ENCODE measurements around the gene NLK. TPM values are rescaled to one million over a fixed set of nuclear protein-coding genes. Genes with fewer than 3 reads are reported as not detected.

The NLK gene
- total RNA-seq, 1 experiment from 2014 or later, result 12.8 TPM

DNA sequence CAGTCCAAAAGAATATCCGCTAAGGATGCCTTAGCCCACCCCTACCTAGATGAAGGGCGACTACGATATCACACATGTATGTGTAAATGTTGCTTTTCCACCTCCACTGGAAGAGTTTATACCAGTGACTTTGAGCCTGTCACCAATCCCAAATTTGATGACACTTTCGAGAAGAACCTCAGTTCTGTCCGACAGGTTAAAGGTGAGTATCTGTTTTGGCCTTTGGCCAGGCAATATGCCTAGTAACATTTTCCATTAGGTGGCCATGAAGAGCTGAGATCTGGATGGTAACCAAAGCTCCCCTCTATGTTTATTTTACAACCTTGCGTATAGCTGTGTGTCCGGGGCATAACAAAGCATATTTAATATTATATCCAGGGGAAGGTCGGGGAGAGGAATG lies 148.5 kb downstream of the NLK start (continued):
- no peak for TF ChIP-seq SRF (IDR thresholded peaks at IDR 0.05; ENCODE audit: low read depth)
- TF ChIP-seq, protein P1, sequence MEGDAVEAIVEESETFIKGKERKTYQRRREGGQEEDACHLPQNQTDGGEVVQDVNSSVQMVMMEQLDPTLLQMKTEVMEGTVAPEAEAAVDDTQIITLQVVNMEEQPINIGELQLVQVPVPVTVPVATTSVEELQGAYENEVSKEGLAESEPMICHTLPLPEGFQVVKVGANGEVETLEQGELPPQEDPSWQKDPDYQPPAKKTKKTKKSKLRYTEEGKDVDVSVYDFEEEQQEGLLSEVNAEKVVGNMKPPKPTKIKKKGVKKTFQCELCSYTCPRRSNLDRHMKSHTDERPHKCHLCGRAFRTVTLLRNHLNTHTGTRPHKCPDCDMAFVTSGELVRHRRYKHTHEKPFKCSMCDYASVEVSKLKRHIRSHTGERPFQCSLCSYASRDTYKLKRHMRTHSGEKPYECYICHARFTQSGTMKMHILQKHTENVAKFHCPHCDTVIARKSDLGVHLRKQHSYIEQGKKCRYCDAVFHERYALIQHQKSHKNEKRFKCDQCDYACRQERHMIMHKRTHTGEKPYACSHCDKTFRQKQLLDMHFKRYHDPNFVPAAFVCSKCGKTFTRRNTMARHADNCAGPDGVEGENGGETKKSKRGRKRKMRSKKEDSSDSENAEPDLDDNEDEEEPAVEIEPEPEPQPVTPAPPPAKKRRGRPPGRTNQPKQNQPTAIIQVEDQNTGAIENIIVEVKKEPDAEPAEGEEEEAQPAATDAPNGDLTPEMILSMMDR (IDR thresholded peaks at IDR 0.05 in 2 of 3, conservative IDR thresholded peaks at IDR 0.05 in 1 of 3; ENCODE audit: borderline replicate concordance in 1 of 3, insufficient read depth in 1 of 3, low read depth in 2 of 3, low read length in 2 of 3), result no peak
- no peak for TF ChIP-seq JUND (IDR thresholded peaks at IDR 0.05)
- TF ChIP-seq SP1 (IDR thresholded peaks at IDR 0.05; ENCODE audit: low read depth), result no peak
- no peak for TF ChIP-seq POLR2A (IDR thresholded peaks at IDR 0.05; ENCODE audit: borderline replicate concordance, extremely low read depth, insufficient read depth, insufficient read length)

DNA sequence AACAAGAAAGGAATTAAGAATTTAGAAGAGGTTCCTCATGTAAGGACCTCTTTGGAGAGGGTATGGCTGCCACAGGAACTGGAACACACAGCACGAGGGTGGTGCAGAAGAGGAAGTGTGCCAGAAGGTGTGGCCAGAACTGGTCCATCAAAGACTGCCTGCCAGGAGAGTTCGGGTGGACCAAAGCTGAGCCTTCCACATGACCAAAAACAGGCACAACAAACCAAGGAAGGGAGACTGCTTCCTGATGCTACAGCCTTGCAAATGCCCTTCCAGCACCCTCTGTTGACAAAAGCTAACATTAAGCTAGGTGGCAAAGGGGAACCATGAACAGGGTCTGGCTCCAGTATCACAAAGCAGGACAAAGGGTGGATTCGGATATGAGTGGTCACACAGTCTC lies 150.8 kb downstream of the NLK start:
- H3K36me3 ChIP-seq (ENCODE audit: control insufficient read depth in 1 of 2, insufficient read depth in 2 of 2, low read length in 2 of 2), result no peaks in the 10 kb centered on the region; a peak in 2 of 4 replicates
- ChIA-PET RAD21 (ENCODE audit: low non-redundant PET in 1 of 2, low total read pairs in 2 of 2, uncharacterized antibody in 2 of 2, unreplicated experiment in 2 of 2) (no interaction called here), CTCF (no interaction called here), POLR2A (no interaction called here)
- H3K27ac ChIP-seq (ENCODE audit: low read depth, low read length), result no peak overlapping the region
- H3K4me2 ChIP-seq (ENCODE audit: low read length), result no peak overlapping the region
- H3K27me3 ChIP-seq (ENCODE audit: insufficient read depth, low read length), result no peaks in the 10 kb centered on the region
- H4K20me1 ChIP-seq (ENCODE audit: insufficient read depth), result no peaks in the 10 kb centered on the region
- H3K9ac ChIP-seq (ENCODE audit: low read length), result no peak overlapping the region
- no peaks in the 10 kb centered on the region for H3K9me3 ChIP-seq (ENCODE audit: control insufficient read depth in 1 of 2, insufficient read depth in 1 of 2, low read depth in 1 of 2, low read length in 2 of 2)
- no peaks in the 10 kb centered on the region for H3K79me2 ChIP-seq (ENCODE audit: insufficient read depth, low read length)
- no peaks in the 10 kb centered on the region for H3K4me1 ChIP-seq (ENCODE audit: control insufficient read depth in 1 of 2, insufficient read depth in 2 of 2, low read length in 2 of 2)
- intact Hi-C loops (cut with micrococcal nuclease), result no loop called here
- H3K9me2 ChIP-seq (ENCODE audit: insufficient read depth), result no peaks in the 10 kb centered on the region
- no peak overlapping the region for H3K4me3 ChIP-seq (replicated peaks in 1 of 2; ENCODE audit: low read depth in 1 of 2, low read length in 2 of 2)
- DNase-seq (ENCODE audit: low read depth, low spot score), result no peak
- no peak overlapping the region for H2AFZ ChIP-seq (ENCODE audit: low read depth, low read length, poor library complexity, severe bottlenecking)
- no peak for ATAC-seq
- BruUV-seq (replicated peaks), result no TSS peak
- no peak for TF ChIP-seq TCF7L2 (IDR thresholded peaks at IDR 0.05; ENCODE audit: borderline replicate concordance, extremely low read depth, insufficient read depth, insufficient read length)
- TF ChIP-seq, protein P2, sequence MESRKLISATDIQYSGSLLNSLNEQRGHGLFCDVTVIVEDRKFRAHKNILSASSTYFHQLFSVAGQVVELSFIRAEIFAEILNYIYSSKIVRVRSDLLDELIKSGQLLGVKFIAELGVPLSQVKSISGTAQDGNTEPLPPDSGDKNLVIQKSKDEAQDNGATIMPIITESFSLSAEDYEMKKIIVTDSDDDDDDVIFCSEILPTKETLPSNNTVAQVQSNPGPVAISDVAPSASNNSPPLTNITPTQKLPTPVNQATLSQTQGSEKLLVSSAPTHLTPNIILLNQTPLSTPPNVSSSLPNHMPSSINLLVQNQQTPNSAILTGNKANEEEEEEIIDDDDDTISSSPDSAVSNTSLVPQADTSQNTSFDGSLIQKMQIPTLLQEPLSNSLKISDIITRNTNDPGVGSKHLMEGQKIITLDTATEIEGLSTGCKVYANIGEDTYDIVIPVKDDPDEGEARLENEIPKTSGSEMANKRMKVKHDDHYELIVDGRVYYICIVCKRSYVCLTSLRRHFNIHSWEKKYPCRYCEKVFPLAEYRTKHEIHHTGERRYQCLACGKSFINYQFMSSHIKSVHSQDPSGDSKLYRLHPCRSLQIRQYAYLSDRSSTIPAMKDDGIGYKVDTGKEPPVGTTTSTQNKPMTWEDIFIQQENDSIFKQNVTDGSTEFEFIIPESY (IDR thresholded peaks at IDR 0.05; ENCODE audit: extremely low read depth, insufficient replicate concordance, low read length), result no peak
- no peak for TF ChIP-seq CEBPB (IDR thresholded peaks at IDR 0.05; ENCODE audit: low read depth)
- no peak for TF ChIP-seq ZNF274 (IDR thresholded peaks at IDR 0.05; ENCODE audit: low read depth, low read length)
- no peak for TF ChIP-seq ELF1 (IDR thresholded peaks at IDR 0.05; ENCODE audit: borderline replicate concordance, low read depth)
- no peak for TF ChIP-seq FOSL1 (IDR thresholded peaks at IDR 0.05; ENCODE audit: low read depth)
- TF ChIP-seq, protein P3, sequence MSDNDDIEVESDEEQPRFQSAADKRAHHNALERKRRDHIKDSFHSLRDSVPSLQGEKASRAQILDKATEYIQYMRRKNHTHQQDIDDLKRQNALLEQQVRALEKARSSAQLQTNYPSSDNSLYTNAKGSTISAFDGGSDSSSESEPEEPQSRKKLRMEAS (IDR thresholded peaks at IDR 0.05), result no peak
- TF ChIP-seq, protein P4, sequence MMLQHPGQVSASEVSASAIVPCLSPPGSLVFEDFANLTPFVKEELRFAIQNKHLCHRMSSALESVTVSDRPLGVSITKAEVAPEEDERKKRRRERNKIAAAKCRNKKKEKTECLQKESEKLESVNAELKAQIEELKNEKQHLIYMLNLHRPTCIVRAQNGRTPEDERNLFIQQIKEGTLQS (IDR thresholded peaks at IDR 0.05), result no peak
- TF ChIP-seq RAD21 (IDR thresholded peaks at IDR 0.05; ENCODE audit: low read depth), result no peak
- no peak for TF ChIP-seq EZH2 (IDR thresholded peaks at IDR 0.05)
- no peak for TF ChIP-seq EGR1 (IDR thresholded peaks at IDR 0.05; ENCODE audit: low read depth)
- TF ChIP-seq SIN3A (IDR thresholded peaks at IDR 0.05; ENCODE audit: low read depth), result no peak
- TF ChIP-seq CBX3 (IDR thresholded peaks at IDR 0.05; ENCODE audit: low read depth), result no peak
- no peak for TF ChIP-seq SP1 (IDR thresholded peaks at IDR 0.05; ENCODE audit: low read depth)
- no peak for TF ChIP-seq ZFX (IDR thresholded peaks at IDR 0.05)
- TF ChIP-seq POLR2A (IDR thresholded peaks at IDR 0.05; ENCODE audit: borderline replicate concordance, extremely low read depth, insufficient read depth, insufficient read length), result no peak
- TF ChIP-seq YY1 (IDR thresholded peaks at IDR 0.05; ENCODE audit: extremely low read depth, insufficient replicate concordance, low read depth, low read length), result no peak
- TF ChIP-seq POLR2AphosphoS5 (IDR thresholded peaks at IDR 0.05; ENCODE audit: low read depth, low read length), result no peak

Data from HCT116 (cell line).